Measurements from ENCODE around the gene KRTAP5-9. TPM values are rescaled to one million over a fixed set of nuclear protein-coding genes. Genes with fewer than 3 reads are reported as not detected.

Gene KRTAP5-9
- total and polyA plus RNA-seq, 4 donors, result 0.06 TPM; not detected in 3

DNA sequence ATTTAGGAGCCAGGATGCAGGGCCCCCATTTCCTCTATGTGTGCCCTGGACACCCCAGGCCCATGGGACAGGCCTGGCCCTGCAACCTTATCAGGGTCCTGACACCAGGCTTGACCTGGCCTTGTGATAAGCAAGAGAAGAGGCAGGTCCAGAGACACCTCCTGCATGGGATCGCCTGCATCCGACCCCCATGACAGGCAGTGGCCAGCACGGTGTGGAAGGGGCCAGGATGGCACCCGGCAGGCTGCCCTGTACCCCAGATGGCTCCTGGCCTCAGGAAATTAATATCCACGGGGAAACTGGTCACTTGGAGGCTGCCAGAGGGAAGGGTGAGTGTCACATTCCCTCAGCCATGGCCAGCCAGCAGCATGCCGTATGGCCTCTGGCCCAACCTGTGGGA is 6.8 kb downstream of the KRTAP5-9 start:
- WGBS, result 95% methylated on average over 6 of the region's 6 CpGs
- Histone ChIP-seq H3K36me3 (ENCODE audit: control insufficient read depth in 4 of 4, insufficient read depth in 3 of 4, low read depth in 1 of 4, low read length in 3 of 4) (no peaks in the 10 kb centered on the region), H3K27me3 (ENCODE audit: control insufficient read depth in 4 of 4, insufficient read depth in 4 of 4, low read length in 3 of 4) (no peaks in the 10 kb centered on the region), H3K9me3 (ENCODE audit: control insufficient read depth in 4 of 4, low read length in 3 of 4) (no peaks in the 10 kb centered on the region), H3K27ac (ENCODE audit: low read depth in 1 of 2, low read length in 2 of 2) (no peak overlapping the region), H3K9ac (ENCODE audit: low read depth in 1 of 2, low read length in 2 of 2) (no peak overlapping the region), H3K4me1 (ENCODE audit: control insufficient read depth in 4 of 4, insufficient read depth in 4 of 4, low read length in 3 of 4) (no peaks in the 10 kb centered on the region), H3K4me3 (ENCODE audit: low read depth in 1 of 3, low read length in 3 of 3) (no peak overlapping the region)
- no peak for DNase-seq (ENCODE audit: low spot score)
- TF ChIP-seq RAD21 (IDR thresholded peaks at IDR 0.05) (no peak), NR2F2 (IDR thresholded peaks at IDR 0.05) (no peak), TAF1 (conservative IDR thresholded peaks at IDR 0.05) (no peak), SP1 (IDR thresholded peaks at IDR 0.05) (no peak), GABPA (IDR thresholded peaks at IDR 0.05 in 1 of 2, conservative IDR thresholded peaks at IDR 0.05 in 1 of 2) (no peak), RXRA (IDR thresholded peaks at IDR 0.05) (no peak), HNF4A (conservative IDR thresholded peaks at IDR 0.05) (no peak), HNF4G (IDR thresholded peaks at IDR 0.05) (no peak), FOXA2 (IDR thresholded peaks at IDR 0.05) (no peak)
- TF ChIP-seq, protein P1, sequence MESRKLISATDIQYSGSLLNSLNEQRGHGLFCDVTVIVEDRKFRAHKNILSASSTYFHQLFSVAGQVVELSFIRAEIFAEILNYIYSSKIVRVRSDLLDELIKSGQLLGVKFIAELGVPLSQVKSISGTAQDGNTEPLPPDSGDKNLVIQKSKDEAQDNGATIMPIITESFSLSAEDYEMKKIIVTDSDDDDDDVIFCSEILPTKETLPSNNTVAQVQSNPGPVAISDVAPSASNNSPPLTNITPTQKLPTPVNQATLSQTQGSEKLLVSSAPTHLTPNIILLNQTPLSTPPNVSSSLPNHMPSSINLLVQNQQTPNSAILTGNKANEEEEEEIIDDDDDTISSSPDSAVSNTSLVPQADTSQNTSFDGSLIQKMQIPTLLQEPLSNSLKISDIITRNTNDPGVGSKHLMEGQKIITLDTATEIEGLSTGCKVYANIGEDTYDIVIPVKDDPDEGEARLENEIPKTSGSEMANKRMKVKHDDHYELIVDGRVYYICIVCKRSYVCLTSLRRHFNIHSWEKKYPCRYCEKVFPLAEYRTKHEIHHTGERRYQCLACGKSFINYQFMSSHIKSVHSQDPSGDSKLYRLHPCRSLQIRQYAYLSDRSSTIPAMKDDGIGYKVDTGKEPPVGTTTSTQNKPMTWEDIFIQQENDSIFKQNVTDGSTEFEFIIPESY (IDR thresholded peaks at IDR 0.05), result no peak
- TF ChIP-seq, protein P2, sequence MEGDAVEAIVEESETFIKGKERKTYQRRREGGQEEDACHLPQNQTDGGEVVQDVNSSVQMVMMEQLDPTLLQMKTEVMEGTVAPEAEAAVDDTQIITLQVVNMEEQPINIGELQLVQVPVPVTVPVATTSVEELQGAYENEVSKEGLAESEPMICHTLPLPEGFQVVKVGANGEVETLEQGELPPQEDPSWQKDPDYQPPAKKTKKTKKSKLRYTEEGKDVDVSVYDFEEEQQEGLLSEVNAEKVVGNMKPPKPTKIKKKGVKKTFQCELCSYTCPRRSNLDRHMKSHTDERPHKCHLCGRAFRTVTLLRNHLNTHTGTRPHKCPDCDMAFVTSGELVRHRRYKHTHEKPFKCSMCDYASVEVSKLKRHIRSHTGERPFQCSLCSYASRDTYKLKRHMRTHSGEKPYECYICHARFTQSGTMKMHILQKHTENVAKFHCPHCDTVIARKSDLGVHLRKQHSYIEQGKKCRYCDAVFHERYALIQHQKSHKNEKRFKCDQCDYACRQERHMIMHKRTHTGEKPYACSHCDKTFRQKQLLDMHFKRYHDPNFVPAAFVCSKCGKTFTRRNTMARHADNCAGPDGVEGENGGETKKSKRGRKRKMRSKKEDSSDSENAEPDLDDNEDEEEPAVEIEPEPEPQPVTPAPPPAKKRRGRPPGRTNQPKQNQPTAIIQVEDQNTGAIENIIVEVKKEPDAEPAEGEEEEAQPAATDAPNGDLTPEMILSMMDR (IDR thresholded peaks at IDR 0.05; ENCODE audit: low read depth, low read length, missing input control), result no peak
- TF ChIP-seq, protein P3, sequence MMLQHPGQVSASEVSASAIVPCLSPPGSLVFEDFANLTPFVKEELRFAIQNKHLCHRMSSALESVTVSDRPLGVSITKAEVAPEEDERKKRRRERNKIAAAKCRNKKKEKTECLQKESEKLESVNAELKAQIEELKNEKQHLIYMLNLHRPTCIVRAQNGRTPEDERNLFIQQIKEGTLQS (IDR thresholded peaks at IDR 0.05), result no peak
- TF ChIP-seq, protein P4, sequence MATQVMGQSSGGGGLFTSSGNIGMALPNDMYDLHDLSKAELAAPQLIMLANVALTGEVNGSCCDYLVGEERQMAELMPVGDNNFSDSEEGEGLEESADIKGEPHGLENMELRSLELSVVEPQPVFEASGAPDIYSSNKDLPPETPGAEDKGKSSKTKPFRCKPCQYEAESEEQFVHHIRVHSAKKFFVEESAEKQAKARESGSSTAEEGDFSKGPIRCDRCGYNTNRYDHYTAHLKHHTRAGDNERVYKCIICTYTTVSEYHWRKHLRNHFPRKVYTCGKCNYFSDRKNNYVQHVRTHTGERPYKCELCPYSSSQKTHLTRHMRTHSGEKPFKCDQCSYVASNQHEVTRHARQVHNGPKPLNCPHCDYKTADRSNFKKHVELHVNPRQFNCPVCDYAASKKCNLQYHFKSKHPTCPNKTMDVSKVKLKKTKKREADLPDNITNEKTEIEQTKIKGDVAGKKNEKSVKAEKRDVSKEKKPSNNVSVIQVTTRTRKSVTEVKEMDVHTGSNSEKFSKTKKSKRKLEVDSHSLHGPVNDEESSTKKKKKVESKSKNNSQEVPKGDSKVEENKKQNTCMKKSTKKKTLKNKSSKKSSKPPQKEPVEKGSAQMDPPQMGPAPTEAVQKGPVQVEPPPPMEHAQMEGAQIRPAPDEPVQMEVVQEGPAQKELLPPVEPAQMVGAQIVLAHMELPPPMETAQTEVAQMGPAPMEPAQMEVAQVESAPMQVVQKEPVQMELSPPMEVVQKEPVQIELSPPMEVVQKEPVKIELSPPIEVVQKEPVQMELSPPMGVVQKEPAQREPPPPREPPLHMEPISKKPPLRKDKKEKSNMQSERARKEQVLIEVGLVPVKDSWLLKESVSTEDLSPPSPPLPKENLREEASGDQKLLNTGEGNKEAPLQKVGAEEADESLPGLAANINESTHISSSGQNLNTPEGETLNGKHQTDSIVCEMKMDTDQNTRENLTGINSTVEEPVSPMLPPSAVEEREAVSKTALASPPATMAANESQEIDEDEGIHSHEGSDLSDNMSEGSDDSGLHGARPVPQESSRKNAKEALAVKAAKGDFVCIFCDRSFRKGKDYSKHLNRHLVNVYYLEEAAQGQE (IDR thresholded peaks at IDR 0.05), result no peak

DNA sequence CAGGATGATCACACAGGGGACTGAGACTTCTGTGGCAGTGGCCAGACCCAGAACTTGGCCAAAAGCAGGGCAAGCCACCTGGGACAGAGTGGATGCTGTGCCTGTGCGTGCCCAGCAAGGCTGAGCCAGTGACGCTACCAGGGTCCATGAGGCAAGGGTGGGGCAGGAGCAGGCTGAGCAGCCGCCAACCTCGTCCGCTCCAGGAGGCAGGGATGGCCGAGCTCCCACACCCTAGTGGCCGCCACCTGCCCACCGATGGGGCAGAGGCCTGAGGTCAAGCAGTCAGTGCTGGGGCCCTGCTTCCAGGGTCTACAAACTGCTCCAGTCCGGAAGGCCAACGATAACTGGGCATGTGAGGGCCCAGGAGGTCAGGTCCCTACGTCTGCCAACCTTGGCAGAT is 7.3 kb downstream of the KRTAP5-9 start:
- WGBS, result 95% methylated on average over 11 of the region's 11 CpGs
- no peaks in the 10 kb centered on the region for H3K4me1 ChIP-seq (ENCODE audit: control insufficient read depth in 4 of 4, insufficient read depth in 4 of 4, low read length in 3 of 4)
- no peak for DNase-seq (ENCODE audit: low spot score)
- no peaks in the 10 kb centered on the region for H3K27me3 ChIP-seq (ENCODE audit: control insufficient read depth in 4 of 4, insufficient read depth in 4 of 4, low read length in 3 of 4)
- TF ChIP-seq, protein P1 (IDR thresholded peaks at IDR 0.05), result no peak
- TF ChIP-seq, protein P2 (IDR thresholded peaks at IDR 0.05; ENCODE audit: low read depth, low read length, missing input control), result no peak
- TF ChIP-seq EGR1 (IDR thresholded peaks at IDR 0.05; ENCODE audit: low read depth in 2 of 2) (no peak), RXRA (IDR thresholded peaks at IDR 0.05) (no peak), GABPA (IDR thresholded peaks at IDR 0.05 in 1 of 2, conservative IDR thresholded peaks at IDR 0.05 in 1 of 2) (no peak), HNF4A (conservative IDR thresholded peaks at IDR 0.05) (no peak), FOXA2 (IDR thresholded peaks at IDR 0.05) (no peak)
- TF ChIP-seq, protein P5, sequence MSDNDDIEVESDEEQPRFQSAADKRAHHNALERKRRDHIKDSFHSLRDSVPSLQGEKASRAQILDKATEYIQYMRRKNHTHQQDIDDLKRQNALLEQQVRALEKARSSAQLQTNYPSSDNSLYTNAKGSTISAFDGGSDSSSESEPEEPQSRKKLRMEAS (IDR thresholded peaks at IDR 0.05), result no peak
- TF ChIP-seq, protein P3 (IDR thresholded peaks at IDR 0.05), result no peak
- no peaks in the 10 kb centered on the region for H3K9me3 ChIP-seq (ENCODE audit: control insufficient read depth in 4 of 4, low read length in 3 of 4)
- no peak overlapping the region for H3K4me3 ChIP-seq (ENCODE audit: low read depth in 1 of 3, low read length in 3 of 3)
- H3K27ac ChIP-seq (ENCODE audit: low read depth in 1 of 2, low read length in 2 of 2), result no peak overlapping the region
- no peak overlapping the region for H3K9ac ChIP-seq (ENCODE audit: low read depth in 1 of 2, low read length in 2 of 2)
- no peaks in the 10 kb centered on the region for H3K36me3 ChIP-seq (ENCODE audit: control insufficient read depth in 4 of 4, insufficient read depth in 3 of 4, low read depth in 1 of 4, low read length in 3 of 4)

All from liver (tissue), 9 donors.